ENCODE results near the gene AK5.

The AK5 gene

GRCh38 chr1:77494026-77494425 is 212.2 kb downstream of the AK5 start:
- DNase-seq (ENCODE audit: low spot score): no peak
- in situ Hi-C loops (cut with MboI; ENCODE audit: low sequenced_read_pairs, unreplicated experiment): no loop called here
- TF ChIP-seq, protein P1, sequence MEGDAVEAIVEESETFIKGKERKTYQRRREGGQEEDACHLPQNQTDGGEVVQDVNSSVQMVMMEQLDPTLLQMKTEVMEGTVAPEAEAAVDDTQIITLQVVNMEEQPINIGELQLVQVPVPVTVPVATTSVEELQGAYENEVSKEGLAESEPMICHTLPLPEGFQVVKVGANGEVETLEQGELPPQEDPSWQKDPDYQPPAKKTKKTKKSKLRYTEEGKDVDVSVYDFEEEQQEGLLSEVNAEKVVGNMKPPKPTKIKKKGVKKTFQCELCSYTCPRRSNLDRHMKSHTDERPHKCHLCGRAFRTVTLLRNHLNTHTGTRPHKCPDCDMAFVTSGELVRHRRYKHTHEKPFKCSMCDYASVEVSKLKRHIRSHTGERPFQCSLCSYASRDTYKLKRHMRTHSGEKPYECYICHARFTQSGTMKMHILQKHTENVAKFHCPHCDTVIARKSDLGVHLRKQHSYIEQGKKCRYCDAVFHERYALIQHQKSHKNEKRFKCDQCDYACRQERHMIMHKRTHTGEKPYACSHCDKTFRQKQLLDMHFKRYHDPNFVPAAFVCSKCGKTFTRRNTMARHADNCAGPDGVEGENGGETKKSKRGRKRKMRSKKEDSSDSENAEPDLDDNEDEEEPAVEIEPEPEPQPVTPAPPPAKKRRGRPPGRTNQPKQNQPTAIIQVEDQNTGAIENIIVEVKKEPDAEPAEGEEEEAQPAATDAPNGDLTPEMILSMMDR (IDR thresholded peaks at IDR 0.05; ENCODE audit: borderline replicate concordance, control extremely low read depth, extremely low read depth, insufficient read depth, missing control alignments): no peak

- TF ChIP-seq, protein P1 (IDR thresholded peaks at IDR 0.05; ENCODE audit: borderline replicate concordance, control extremely low read depth, extremely low read depth, insufficient read depth, missing control alignments): no peak
- in situ Hi-C loops (cut with MboI; ENCODE audit: low sequenced_read_pairs, unreplicated experiment): no loop called here
- no peak for DNase-seq (ENCODE audit: low spot score)
Measured at GRCh38 chr1:77498918-77499317, 217.1 kb downstream of the AK5 start.

DNA sequence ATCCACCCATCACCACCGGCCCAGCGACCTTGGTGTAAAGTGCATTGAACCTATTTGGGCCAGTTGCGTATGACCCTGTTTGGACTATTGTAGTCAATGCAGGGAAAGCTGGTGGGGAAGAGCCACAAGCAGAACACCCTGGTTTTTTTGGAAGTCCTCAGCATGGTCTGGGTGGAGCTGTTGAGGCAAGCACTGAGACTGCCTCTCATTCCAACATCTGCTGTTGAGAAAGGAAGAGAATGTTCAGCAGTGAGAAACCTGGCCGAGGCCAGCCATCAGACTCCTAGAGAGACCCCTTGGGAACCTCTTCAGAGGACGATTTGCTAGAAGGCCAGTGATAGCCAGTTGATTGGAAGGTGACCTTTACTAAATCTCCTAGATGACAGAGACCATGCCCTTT is 217.6 kb downstream of the AK5 start:
- no peak for DNase-seq (ENCODE audit: low spot score)
- in situ Hi-C loops (cut with MboI; ENCODE audit: low sequenced_read_pairs, unreplicated experiment): no loop called here
- TF ChIP-seq, protein P1 (IDR thresholded peaks at IDR 0.05; ENCODE audit: borderline replicate concordance, control extremely low read depth, extremely low read depth, insufficient read depth, missing control alignments): no peak

GRCh38 chr1:77504986-77505385 is 223.2 kb downstream of the AK5 start:
- DNase-seq (ENCODE audit: low spot score): no peak
- in situ Hi-C loops (cut with MboI; ENCODE audit: low sequenced_read_pairs, unreplicated experiment): no loop called here
- TF ChIP-seq, protein P1 (IDR thresholded peaks at IDR 0.05; ENCODE audit: borderline replicate concordance, control extremely low read depth, extremely low read depth, insufficient read depth, missing control alignments): no peak

DNA sequence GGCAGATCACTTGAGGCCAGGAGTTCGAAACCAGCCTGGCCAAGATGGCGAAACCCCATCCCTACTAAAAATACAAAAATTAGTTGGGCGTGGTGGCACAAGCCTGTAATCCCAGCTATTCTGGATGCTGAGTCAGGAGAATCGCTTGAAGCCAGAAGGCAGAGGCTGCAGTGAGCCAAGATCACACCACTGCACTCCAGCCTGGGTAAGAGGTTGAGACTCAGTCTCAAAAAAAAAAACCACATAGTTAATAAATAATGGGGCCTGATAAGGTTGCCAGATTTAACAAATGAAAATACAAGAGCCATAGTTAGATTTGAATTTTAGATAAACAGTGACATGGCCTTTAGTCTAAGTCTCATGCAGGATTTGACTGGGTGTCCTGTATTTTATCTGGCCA is 225.0 kb downstream of the AK5 start:
- in situ Hi-C loops (cut with MboI; ENCODE audit: low sequenced_read_pairs, unreplicated experiment): no loop called here
- TF ChIP-seq, protein P1 (IDR thresholded peaks at IDR 0.05; ENCODE audit: borderline replicate concordance, control extremely low read depth, extremely low read depth, insufficient read depth, missing control alignments): no peak
- no peak for DNase-seq (ENCODE audit: low spot score)

- in situ Hi-C loops (cut with MboI; ENCODE audit: low sequenced_read_pairs, unreplicated experiment): no loop called here
- DNase-seq (ENCODE audit: low spot score): no peak
- TF ChIP-seq, protein P1 (IDR thresholded peaks at IDR 0.05; ENCODE audit: borderline replicate concordance, control extremely low read depth, extremely low read depth, insufficient read depth, missing control alignments): no peak
Measured at GRCh38 chr1:77509051-77509492, 227.3 kb downstream of the AK5 start.

DNA sequence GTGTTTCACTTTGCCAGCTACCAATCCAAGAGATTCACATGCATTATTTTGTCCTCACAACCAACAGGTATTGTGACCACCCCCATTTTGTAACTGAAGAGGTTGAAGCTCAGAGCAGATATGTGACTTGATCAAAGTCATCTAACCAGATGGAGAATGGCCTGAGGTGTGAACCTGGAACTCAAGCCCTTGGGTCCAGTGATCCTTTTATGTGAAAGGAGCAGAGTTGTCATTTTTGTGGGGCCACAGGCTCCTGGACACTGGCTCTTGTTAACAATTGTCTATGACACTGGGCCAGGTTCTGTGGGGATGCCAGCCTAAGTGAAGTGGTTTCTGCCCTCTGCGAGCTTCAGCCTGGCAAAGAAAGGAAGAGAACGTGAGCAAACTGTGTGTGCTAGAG is 228.1 kb downstream of the AK5 start:
- in situ Hi-C loops (cut with MboI; ENCODE audit: low sequenced_read_pairs, unreplicated experiment): no loop called here
- no peak for DNase-seq (ENCODE audit: low spot score)
- TF ChIP-seq, protein P1 (IDR thresholded peaks at IDR 0.05; ENCODE audit: borderline replicate concordance, control extremely low read depth, extremely low read depth, insufficient read depth, missing control alignments): no peak

Measured in GM13976 (cell line).